ENCODE measurements around the gene SAMD4A.

Gene SAMD4A

GRCh38 chr14:54735424-54735823 is 168.5 kb downstream of the SAMD4A start:
- peaks cover 2% of the 10 kb centered on the region for H3K4me1 ChIP-seq (ENCODE audit: insufficient read depth, low read length, severe bottlenecking)
- H4K20me1 ChIP-seq (ENCODE audit: insufficient read depth, low read length) = no peaks in the 10 kb centered on the region
- no peak overlapping the region for H3K27ac ChIP-seq (ENCODE audit: low read depth, low read length, poor library complexity, severe bottlenecking)
- H3K9ac ChIP-seq (ENCODE audit: low read length) = no peak overlapping the region
- H3K4me3 ChIP-seq (ENCODE audit: low read depth, low read length, poor library complexity, severe bottlenecking) = no peak overlapping the region
- H3K9me3 ChIP-seq (ENCODE audit: low read length) = no peaks in the 10 kb centered on the region
- TF ChIP-seq CTCF (IDR thresholded peaks at IDR 0.05; ENCODE audit: low read length) (no peak), EZH2 (IDR thresholded peaks at IDR 0.05; ENCODE audit: borderline replicate concordance, low read length) (no peak)
- H3K27me3 ChIP-seq (ENCODE audit: insufficient read depth, low read length) = no peaks in the 10 kb centered on the region; the same call in none of the 2 replicates
- no peaks in the 10 kb centered on the region for H3F3A ChIP-seq (ENCODE audit: insufficient read depth, low read length)
- no peak overlapping the region for H2AFZ ChIP-seq (ENCODE audit: low read length)
- H3K4me2 ChIP-seq (ENCODE audit: low read length) = no peak overlapping the region
- no peaks in the 10 kb centered on the region for H3K9me2 ChIP-seq (ENCODE audit: low read depth, low read length)
- no peaks in the 10 kb centered on the region for H3K36me3 ChIP-seq (ENCODE audit: insufficient read depth, low read length)
- no peaks in the 10 kb centered on the region for H3K79me2 ChIP-seq (ENCODE audit: insufficient read depth, low read length)

- H3K27ac ChIP-seq (ENCODE audit: low read depth, low read length, poor library complexity, severe bottlenecking) = no peak overlapping the region
These were observed 170.3 kb downstream of the SAMD4A start for GRCh38 chr14:54737132-54737711.

GRCh38 chr14:54738009-54738408 is 171.1 kb downstream of the SAMD4A start:
- H3K4me2 ChIP-seq (ENCODE audit: low read length) = no peak overlapping the region
- H3K9me2 ChIP-seq (ENCODE audit: low read depth, low read length) = no peaks in the 10 kb centered on the region
- H3K27ac ChIP-seq (ENCODE audit: low read depth, low read length, poor library complexity, severe bottlenecking) = no peak overlapping the region
- no peaks in the 10 kb centered on the region; the same call in 1 of the 2 replicates for H3K27me3 ChIP-seq (ENCODE audit: insufficient read depth, low read length)
- H4K20me1 ChIP-seq (ENCODE audit: insufficient read depth, low read length) = no peaks in the 10 kb centered on the region
- H3K4me1 ChIP-seq (ENCODE audit: insufficient read depth, low read length, severe bottlenecking) = no peaks in the 10 kb centered on the region
- no peaks in the 10 kb centered on the region for H3K79me2 ChIP-seq (ENCODE audit: insufficient read depth, low read length)
- H3K36me3 ChIP-seq (ENCODE audit: insufficient read depth, low read length) = no peaks in the 10 kb centered on the region
- H3F3A ChIP-seq (ENCODE audit: insufficient read depth, low read length) = no peaks in the 10 kb centered on the region
- H3K4me3 ChIP-seq (ENCODE audit: low read depth, low read length, poor library complexity, severe bottlenecking) = no peak overlapping the region
- H3K9ac ChIP-seq (ENCODE audit: low read length) = no peak overlapping the region
- TF ChIP-seq EZH2 (IDR thresholded peaks at IDR 0.05; ENCODE audit: borderline replicate concordance, low read length) (no peak), CTCF (IDR thresholded peaks at IDR 0.05; ENCODE audit: low read length) (no peak)
- H2AFZ ChIP-seq (ENCODE audit: low read length) = no peak overlapping the region
- no peaks in the 10 kb centered on the region for H3K9me3 ChIP-seq (ENCODE audit: low read length)

More at GRCh38 chr14:54737132-54737711, 170.3 kb downstream of the SAMD4A start:
- H2AFZ ChIP-seq (ENCODE audit: low read length) = no peak overlapping the region
- no peaks in the 10 kb centered on the region for H3K9me2 ChIP-seq (ENCODE audit: low read depth, low read length)
- H3K4me1 ChIP-seq (ENCODE audit: insufficient read depth, low read length, severe bottlenecking) = no peaks in the 10 kb centered on the region
- H3K4me2 ChIP-seq (ENCODE audit: low read length) = no peak overlapping the region
- no peak overlapping the region for H3K4me3 ChIP-seq (ENCODE audit: low read depth, low read length, poor library complexity, severe bottlenecking)
- H4K20me1 ChIP-seq (ENCODE audit: insufficient read depth, low read length) = no peaks in the 10 kb centered on the region
- H3K79me2 ChIP-seq (ENCODE audit: insufficient read depth, low read length) = no peaks in the 10 kb centered on the region
- H3K9ac ChIP-seq (ENCODE audit: low read length) = no peak overlapping the region
- H3K27me3 ChIP-seq (ENCODE audit: insufficient read depth, low read length) = no peaks in the 10 kb centered on the region; the same call in 1 of the 2 replicates
- no peaks in the 10 kb centered on the region for H3K9me3 ChIP-seq (ENCODE audit: low read length)
- H3K36me3 ChIP-seq (ENCODE audit: insufficient read depth, low read length) = no peaks in the 10 kb centered on the region
- TF ChIP-seq EZH2 (IDR thresholded peaks at IDR 0.05; ENCODE audit: borderline replicate concordance, low read length) (no peak), CTCF (IDR thresholded peaks at IDR 0.05; ENCODE audit: low read length) (no peak)
- H3F3A ChIP-seq (ENCODE audit: insufficient read depth, low read length) = no peaks in the 10 kb centered on the region

Data from OCI-LY1 (cell line).